ENCODE results near the gene KCTD2.

DNA sequence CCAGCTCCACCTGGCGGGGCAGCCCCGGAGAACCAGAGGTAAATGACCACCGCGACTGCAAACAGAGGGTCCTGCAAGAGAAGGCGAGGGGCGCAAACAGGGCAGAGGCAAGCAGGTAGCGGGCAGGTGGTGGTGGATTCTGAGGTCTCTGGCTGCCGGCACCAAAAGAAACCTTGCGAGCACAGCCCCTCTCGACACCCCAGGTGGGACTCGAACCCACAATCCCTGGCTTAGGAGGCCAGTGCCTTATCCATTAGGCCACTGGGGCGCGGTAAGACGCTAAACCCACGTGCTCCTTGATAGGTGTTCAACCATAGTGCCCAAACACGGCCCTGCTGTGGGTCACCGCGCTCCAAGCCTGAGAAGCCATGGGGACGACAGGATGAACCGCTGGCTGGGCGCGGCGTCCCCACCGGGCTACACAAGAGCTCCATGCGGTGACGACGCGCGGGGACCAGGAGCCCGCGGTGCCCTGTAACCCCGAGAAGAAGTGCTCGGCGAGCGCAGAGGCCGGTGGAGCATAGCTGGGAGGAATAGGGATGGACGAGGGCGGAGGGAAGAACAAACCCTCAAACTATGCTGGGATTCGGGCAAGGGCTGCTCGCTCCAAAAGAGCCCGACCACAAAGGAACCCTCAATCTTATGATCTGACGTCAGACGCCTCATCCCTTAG lies 12.7 kb upstream of the KCTD2 start:
- no peak for TF ChIP-seq GATA2 (IDR thresholded peaks at IDR 0.05; ENCODE audit: low read depth, low read length)
- TF ChIP-seq GATA3 (IDR thresholded peaks at IDR 0.05; ENCODE audit: low read depth, low read length): no peak

Measured in SH-SY5Y (cell line).